ENCODE results near the gene EGFR.

- TF ChIP-seq CTCF (conservative IDR thresholded peaks at IDR 0.05 in 1 of 2, IDR thresholded peaks at IDR 0.05 in 1 of 2; ENCODE audit: low read depth in 1 of 2, low read length in 2 of 2): no peak
- TF ChIP-seq EZH2 (IDR thresholded peaks at IDR 0.05; ENCODE audit: low read length, missing control alignments): no peak
Measured at GRCh38 chr7:55070854-55071253, 52.0 kb downstream of the EGFR start.

All from fibroblast of lung (primary cell).